PC-9 (cell line): ENCODE measurements around the gene GSG1. TPM values are rescaled to one million over a fixed set of nuclear protein-coding genes. Genes with fewer than 3 reads are reported as not detected.

Experiments
- BruUV-seq: library from RNA; stranded (reverse); fragments of 400-500 nt; replicated peaks from 2 replicates; lab custom pipeline; 2021; lab: Mats Ljungman, UMichigan
- CTCF ChIA-PET: fragments of 300-600 bp; sonication (Branson Sonifier 250); formaldehyde crosslinking; loops from one replicate; lab custom pipeline; 2022; ENCODE audit warnings: antibody characterized with exemption; lab: Charles Lee
- POLR2A ChIA-PET: fragments of 300-600 bp; sonication (Branson Sonifier 250); formaldehyde crosslinking; loops from one replicate; lab custom pipeline; 2022; ENCODE audit warnings: antibody characterized with exemption; ENCODE audit not compliant: unreplicated experiment; lab: Charles Lee
- DNase-seq, 2 experiments: peaks; one replicate each; pipeline versions ENCODE4 v3.0.0 to v3.0.0-alpha.2; 2015 to 2022; ENCODE audit warnings: mixed read lengths in 1 of 2
- H2AFZ ChIP-seq: fragments of 200-600 bp; sonication (generic); 2 replicates; pipeline ENCODE4 v1.8.1; 2017; ENCODE audit warnings: antibody characterized with exemption
- H3F3A ChIP-seq: fragments of 200-600 bp; sonication (generic); 2 replicates; pipeline ENCODE4 v1.8.1; 2017; ENCODE audit warnings: antibody characterized with exemption, mild to moderate bottlenecking, low read depth; ENCODE audit not compliant: insufficient read depth
- H3K27ac ChIP-seq: fragments of 200-600 bp; sonication (generic); 2 replicates; pipeline ENCODE4 v1.6.1; 2016; ENCODE audit warnings: mixed run types
- H3K27me3 ChIP-seq: fragments of 200-600 bp; sonication (generic); 2 replicates; pipeline ENCODE4 v1.6.1; 2016; ENCODE audit warnings: low read depth, mixed run types; ENCODE audit not compliant: insufficient read depth
- H3K36me3 ChIP-seq: fragments of 200-600 bp; sonication (generic); 2 replicates; pipeline ENCODE4 v1.6.1; 2016; ENCODE audit warnings: low read depth, mixed run types
- H3K4me1 ChIP-seq: fragments of 200-600 bp; sonication (generic); replicated peaks from 2 replicates; pipeline ENCODE4 v1.6.1; 2016; ENCODE audit warnings: mixed run types; ENCODE audit not compliant: insufficient read depth
- H3K4me2 ChIP-seq: fragments of 200-600 bp; sonication (generic); 2 replicates; pipeline ENCODE4 v1.6.1; 2017; ENCODE audit warnings: mixed run types
- H3K4me3 ChIP-seq: fragments of 200-600 bp; sonication (generic); 2 replicates; pipeline ENCODE4 v1.6.1; 2016; ENCODE audit warnings: mixed run types
- H3K79me2 ChIP-seq: fragments of 200-600 bp; sonication (generic); 2 replicates; pipeline ENCODE4 v1.6.1; 2017; ENCODE audit warnings: low read depth, mixed run types
- H3K9me2 ChIP-seq: fragments of 200-600 bp; sonication (generic); 2 replicates; pipeline ENCODE4 v1.8.1; 2017; ENCODE audit warnings: mild to moderate bottlenecking; ENCODE audit not compliant: insufficient read depth
- H3K9me3 ChIP-seq: fragments of 200-600 bp; sonication (generic); 2 replicates; pipeline ENCODE4 v1.8.1; 2016; ENCODE audit warnings: low read depth; ENCODE audit not compliant: insufficient read depth
- H4K20me1 ChIP-seq: fragments of 200-600 bp; sonication (generic); 2 replicates; pipeline ENCODE4 v1.8.1; 2017; ENCODE audit not compliant: insufficient read depth
- CTCF ChIP-seq: fragments of 200-600 bp; sonication (generic); conservative IDR thresholded peaks from 2 replicates; pipeline ENCODE4 v1.6.1; 2017; ENCODE audit warnings: mixed run types, antibody characterized with exemption, mild to moderate bottlenecking, moderate library complexity
- EZH2 ChIP-seq: fragments of 200-600 bp; sonication (generic); IDR thresholded peaks from 2 replicates; pipeline ENCODE4 v1.8.0; 2017; ENCODE audit warnings: antibody characterized with exemption, low read depth
- intact Hi-C: fragments of 100-400 bp; cut with micrococcal nuclease; formaldehyde crosslinking; loops from one replicate; pipeline ENCODE4 v1.10.0; 2022; ENCODE audit not compliant: unreplicated experiment
- total RNA-seq: library from RNA; stranded (reverse); gene quantifications from 2 replicates; pipeline ENCODE4 v1.2.3, GENCODE V29; 2021

The GSG1 gene
- total RNA-seq, 1 experiment from 2014 or later = 0.41 TPM

- Histone ChIP-seq H3K4me1 (peaks cover 27% of the 10 kb centered on the region), H3K9me3 (peaks cover 10% of the 10 kb centered on the region; the same call in 1 of the 2 replicates), H3K9me2 (no peaks in the 10 kb centered on the region), H3K4me3 (no peak overlapping the region), H3K4me2 (no peak overlapping the region), H3K27ac (no peak overlapping the region), H2AFZ (no peak overlapping the region), H3K36me3 (no peaks in the 10 kb centered on the region), H3K27me3 (no peaks in the 10 kb centered on the region), H3F3A (peaks cover 2% of the 10 kb centered on the region), H4K20me1 (no peaks in the 10 kb centered on the region), H3K79me2 (no peaks in the 10 kb centered on the region)
- BruUV-seq = no TSS peak
- TF ChIP-seq CTCF (no peak), EZH2 (no peak)
- ChIA-PET CTCF (no interaction called here), POLR2A (interaction anchor here (0.7 kb wide), 1 partner anchor 182 kb away, joined by 3 read pairs; no protein-coding TSS in a partner anchor)
- DNase-seq = no peak
- intact Hi-C loops = no loop called here
These were observed 39.3 kb upstream of the GSG1 start for GRCh38 chr12:13142747-13143146.

- Histone ChIP-seq H3K4me2 (no peak overlapping the region), H3F3A (peaks cover 2% of the 10 kb centered on the region; the same call in 1 of the 2 replicates), H3K36me3 (no peaks in the 10 kb centered on the region), H3K27me3 (no peaks in the 10 kb centered on the region), H4K20me1 (no peaks in the 10 kb centered on the region), H2AFZ (no peak overlapping the region), H3K9me2 (no peaks in the 10 kb centered on the region), H3K4me1 (peaks cover 27% of the 10 kb centered on the region), H3K4me3 (no peak overlapping the region), H3K79me2 (no peaks in the 10 kb centered on the region), H3K9me3 (peaks cover 10% of the 10 kb centered on the region; the same call in 1 of the 2 replicates), H3K27ac (no peak overlapping the region)
- no peak for TF ChIP-seq EZH2
- TF ChIP-seq CTCF = no peak
- ChIA-PET CTCF (no interaction called here), POLR2A (interaction anchor here (0.5 kb wide), 1 partner anchor 106 kb away, joined by 3 read pairs; no protein-coding TSS in a partner anchor)
- DNase-seq = no peak
- intact Hi-C loops = no loop called here
- BruUV-seq = no TSS peak
These were observed 38.2 kb upstream of the GSG1 start for GRCh38 chr12:13141686-13142085.

GRCh38 chr12:13135371-13136178 is 32.1 kb upstream of the GSG1 start:
- intact Hi-C loops = loop anchor here (1.0 to 2.0 kb wide), 7 partner anchors 10 to 69 kb away; partner anchors contain the start of gene EMP1
- H3K27me3 ChIP-seq = no peaks in the 10 kb centered on the region
- no peaks in the 10 kb centered on the region for H3K79me2 ChIP-seq
- H3K4me3 ChIP-seq = peak overlapping the region; percentile 39; the same call in 1 of the 2 replicates
- H3F3A ChIP-seq = peaks cover 21% of the 10 kb centered on the region
- POLR2A ChIA-PET = interaction anchor here (0.5 to 2.9 kb wide), 19 partner anchors 11 to 390 kb away, joined by 3 to 48 read pairs (median 6); partner anchors contain the start of gene EMP1
- H3K36me3 ChIP-seq = no peaks in the 10 kb centered on the region
- peak overlapping the region; percentile 88 for H3K27ac ChIP-seq
- no peaks in the 10 kb centered on the region for H4K20me1 ChIP-seq
- peak; percentile 99 for DNase-seq
- no peaks in the 10 kb centered on the region for H3K9me2 ChIP-seq
- H3K4me1 ChIP-seq = peaks cover 50% of the 10 kb centered on the region
- H3K9me3 ChIP-seq = peaks cover 17% of the 10 kb centered on the region; the same call in 1 of the 2 replicates
- TF ChIP-seq CTCF (peak; percentile 32; the same call in 1 of the 2 replicates), EZH2 (no peak)
- CTCF ChIA-PET = interaction anchor here (0.5 to 2.1 kb wide), 15 partner anchors 8 to 240 kb away, joined by 3 to 13 read pairs (median 5); partner anchors contain the start of gene GSG1
- TSS peak; percentile 50 for BruUV-seq
- no peak overlapping the region for H2AFZ ChIP-seq
- peak overlapping the region; percentile 71 for H3K4me2 ChIP-seq
